GM18526 (cell line): ENCODE results near the gene RGS3.

Experiments used
- POLR2A ChIP-seq: IDR thresholded peaks from 3 replicates; pipeline ENCODE4 v1.6.1; 2011; ENCODE audit not compliant: insufficient read length; ENCODE audit errors: extremely low read depth

Gene RGS3

DNA sequence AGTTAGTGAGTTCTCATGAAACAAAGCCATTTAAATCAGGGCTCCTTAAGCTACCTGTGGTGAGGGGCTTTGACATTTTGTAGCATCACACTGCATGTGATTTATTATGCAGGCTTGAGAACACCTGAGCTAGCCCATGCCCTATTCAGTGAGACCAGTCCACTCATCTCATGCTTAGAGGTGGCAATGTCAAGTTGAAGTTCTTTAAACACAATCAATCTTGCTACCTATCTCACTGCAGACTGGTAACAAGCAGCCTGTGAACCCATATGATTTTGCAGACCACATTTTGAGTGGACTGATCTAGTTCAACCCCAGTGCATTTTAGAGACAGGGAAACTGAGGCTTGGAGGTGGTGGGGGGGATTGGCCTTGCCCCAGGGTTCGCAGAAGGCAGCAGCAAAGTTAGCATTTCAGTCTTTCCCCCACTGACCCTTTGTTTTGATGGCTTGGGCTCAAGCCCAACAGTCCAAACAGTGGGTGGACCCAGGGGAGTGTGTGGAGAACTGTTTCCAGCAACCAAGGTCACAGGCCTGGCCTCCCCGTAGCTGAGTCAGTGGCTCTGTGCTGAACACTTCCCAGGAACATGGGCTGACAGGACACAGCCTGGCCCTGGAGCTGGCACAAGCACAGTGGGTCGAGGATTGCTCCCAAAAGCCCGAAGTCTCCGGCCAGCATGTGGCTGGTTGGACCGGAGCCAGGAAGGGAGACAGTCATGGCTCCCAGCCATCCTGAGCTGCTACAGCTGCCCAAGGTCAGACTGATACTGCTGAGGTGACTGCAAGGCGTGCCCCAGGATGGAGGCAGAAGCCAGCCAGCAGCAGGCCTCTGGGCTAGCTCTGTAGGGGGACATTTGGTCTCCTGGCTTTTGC lies 95.3 kb downstream of the RGS3 start:
- TF ChIP-seq POLR2A = no peak

DNA sequence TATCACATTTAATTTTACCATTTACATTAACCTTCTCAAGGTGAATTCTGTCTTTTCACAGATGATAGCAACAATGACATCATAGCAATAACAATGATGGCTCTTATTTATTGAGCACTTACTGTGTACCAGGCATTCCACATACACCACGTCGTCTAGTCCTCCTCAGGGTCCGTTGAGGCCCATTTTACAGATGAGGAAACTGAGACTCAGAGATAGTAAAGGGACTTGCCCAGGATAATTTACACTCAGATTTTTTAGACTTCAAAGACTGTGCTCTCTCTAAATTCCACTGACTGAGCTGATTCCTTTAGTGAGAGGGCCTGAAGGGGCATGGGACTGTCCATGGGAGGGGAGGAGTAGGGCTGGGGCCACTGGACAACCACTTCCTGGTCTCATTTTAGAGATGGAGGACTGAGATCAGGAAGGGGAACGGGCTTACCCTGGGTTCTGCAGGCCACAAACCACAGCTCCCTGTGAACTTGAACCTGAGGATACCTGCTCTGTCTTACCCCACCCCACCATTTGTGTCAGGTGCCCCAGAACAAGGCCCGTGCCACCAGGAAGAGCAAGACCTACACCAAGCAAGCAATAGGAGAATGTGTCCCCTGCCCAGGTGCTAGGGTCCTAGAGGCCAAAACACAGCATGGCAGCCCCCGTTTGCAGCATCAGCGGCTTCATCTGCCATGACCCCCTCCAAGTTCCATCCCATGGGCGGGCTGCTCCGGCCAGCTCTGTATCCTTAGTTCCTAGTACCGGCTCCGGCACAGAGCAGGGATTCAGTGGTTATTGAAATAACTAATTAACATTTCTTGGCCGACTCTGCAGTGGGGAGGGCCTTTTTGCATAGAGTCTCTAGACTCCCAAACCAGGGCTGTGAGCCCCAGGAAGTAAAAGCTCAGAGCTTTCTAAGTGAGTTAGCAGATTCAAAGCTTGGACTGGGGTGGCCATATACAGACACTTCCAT lies 96.6 kb downstream of the RGS3 start:
- no peak for TF ChIP-seq POLR2A

- no peak for TF ChIP-seq POLR2A
Observed at GRCh38 chr9:113562653-113563381, 99.3 kb downstream of the RGS3 start.

GRCh38 chr9:113563826-113564497 lies 100.4 kb downstream of the RGS3 start:
- TF ChIP-seq POLR2A = no peak

GRCh38 chr9:113564498-113565237 lies 101.1 kb downstream of the RGS3 start:
- no peak for TF ChIP-seq POLR2A

DNA sequence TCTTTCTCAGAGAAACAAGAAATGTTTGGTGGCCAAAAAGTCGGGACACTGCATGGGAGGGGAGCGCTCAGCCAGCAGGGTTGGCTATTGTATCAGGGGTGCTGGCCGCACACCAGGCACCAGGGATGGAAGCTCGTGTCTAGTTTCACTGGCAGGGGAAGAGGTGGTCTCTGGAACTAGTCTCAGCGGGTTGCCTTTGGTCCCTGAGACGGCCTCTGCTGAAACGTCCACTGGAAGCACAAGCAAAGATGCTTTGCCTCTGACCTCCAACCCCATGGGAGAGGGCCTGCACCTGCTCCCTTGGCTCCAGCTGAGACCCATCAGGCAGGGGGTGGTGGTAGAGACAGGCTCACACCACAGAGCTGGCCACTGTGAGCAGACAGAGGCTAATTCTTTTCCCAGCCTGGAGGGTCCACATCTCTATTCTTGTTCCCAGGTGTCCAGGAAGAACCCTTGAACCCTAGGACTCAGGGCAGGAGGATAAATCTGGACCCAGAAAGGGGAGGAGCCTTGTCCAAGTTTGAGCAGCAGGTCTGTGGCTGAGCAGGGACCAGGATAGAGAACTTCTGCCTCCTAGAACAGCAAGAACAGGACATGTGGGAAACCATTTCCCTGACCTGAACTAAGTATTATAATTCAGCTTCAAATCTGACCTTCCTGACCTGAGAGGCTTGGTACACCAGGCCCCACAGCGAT lies 102.6 kb downstream of the RGS3 start:
- TF ChIP-seq POLR2A = no peak

- TF ChIP-seq POLR2A = no peak
Observed at GRCh38 chr9:113566712-113567071, 103.2 kb downstream of the RGS3 start.

GRCh38 chr9:113567361-113568080 lies 104.0 kb downstream of the RGS3 start:
- TF ChIP-seq POLR2A = no peak

DNA sequence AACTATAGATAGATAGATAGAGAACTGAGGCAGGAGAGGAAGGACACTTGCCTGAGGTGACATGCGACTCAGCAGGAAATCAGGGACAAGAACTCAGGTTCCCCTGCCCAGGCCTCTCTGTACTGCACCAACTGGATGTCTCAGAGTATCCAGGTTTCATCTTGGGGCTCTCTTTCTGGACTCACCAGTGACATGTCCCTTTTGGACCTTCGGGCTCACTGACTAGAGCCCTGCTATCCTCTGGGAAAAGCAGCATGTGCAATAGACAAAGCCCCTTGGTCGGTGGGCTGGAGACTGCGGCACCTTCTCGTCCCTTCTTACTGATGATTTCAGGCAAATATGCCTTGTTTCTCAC lies 104.5 kb downstream of the RGS3 start:
- TF ChIP-seq POLR2A = no peak

DNA sequence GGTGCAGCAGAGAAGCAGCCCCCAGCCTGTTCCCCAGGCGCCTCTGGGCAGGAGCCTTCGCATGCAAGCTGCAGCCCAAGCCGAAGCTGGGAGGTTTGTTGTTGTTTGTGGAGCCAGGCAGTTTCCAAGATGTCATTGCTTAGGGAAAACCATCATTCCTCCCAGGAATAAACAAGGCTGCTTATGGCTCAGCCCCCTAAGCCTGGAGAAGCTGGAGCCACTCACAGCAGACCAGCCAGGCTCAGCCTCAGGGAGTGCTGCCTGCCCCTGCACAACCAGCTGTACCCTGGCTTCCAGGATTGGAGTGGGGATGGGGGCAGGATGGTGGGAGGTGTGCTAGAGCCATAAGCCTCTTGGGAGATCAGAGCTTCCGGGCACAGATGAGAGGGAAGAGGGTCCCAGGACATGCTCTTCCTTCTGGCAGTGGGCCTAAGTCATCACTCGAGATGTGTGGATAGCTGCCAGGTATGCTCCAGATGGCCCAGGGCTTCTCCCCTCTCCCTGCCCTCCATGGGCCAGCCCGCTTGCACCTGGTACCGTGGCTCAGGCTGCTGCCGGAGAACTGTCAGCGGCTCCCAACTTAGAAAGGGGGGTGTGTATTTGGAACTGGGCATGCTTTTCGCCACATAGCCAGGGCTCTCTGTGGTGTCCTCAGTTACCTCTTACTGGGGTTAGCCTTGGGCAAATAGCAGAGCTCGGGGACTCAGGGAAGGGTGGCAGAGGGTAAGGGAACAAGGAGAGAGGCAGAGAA lies 105.2 kb downstream of the RGS3 start:
- TF ChIP-seq POLR2A = no peak

GRCh38 chr9:113569472-113570060 lies 106.0 kb downstream of the RGS3 start:
- no peak for TF ChIP-seq POLR2A

- no peak for TF ChIP-seq POLR2A
Observed at GRCh38 chr9:113570106-113570505, 106.6 kb downstream of the RGS3 start.
